GM18502 (cell line): ENCODE data around the gene HBM.
"Not testable (repeated sequence)": the region's sequence is repeated elsewhere in the genome, so short reads cannot be mapped to it uniquely, and the experiment has no call there.

ENCODE experiments used
- ATAC-seq: cut with Tn5 transposase; IDR thresholded peaks from one replicate; pipeline ENCODE4 v1.9.1; 2021; ENCODE audit warnings: mild to moderate bottlenecking; ENCODE audit not compliant: unreplicated experiment, poor library complexity

HBM gene

DNA sequence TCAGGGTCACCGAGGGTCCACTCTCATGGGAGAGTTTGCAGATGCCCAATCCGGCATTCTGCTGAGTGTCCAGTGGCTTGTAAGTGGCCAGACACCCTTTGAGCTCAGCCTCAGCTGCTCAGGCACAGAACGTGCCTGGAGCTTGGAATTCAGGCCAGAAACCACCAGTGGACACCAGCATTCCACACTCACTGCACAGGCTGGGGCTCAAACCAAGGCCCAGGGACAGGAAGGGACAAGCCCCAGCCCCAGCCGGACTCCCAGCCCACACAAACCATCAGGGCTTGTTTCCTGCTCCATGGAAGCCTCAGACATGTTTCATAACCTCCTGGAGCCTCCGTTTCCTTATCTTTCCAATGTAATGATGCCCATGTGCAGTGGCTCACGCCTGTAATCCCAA lies 22.3 kb upstream of the HBM start:
- no peak for ATAC-seq

- ATAC-seq = no peak
These were observed 21.0 kb upstream of the HBM start for GRCh38 chr16:144797-145252.

- no peak for ATAC-seq
These were observed 19.1 kb upstream of the HBM start for GRCh38 chr16:146646-147045.

- no peak for ATAC-seq
These were observed 16.6 kb upstream of the HBM start for GRCh38 chr16:149024-149660.

GRCh38 chr16:152141-153128 lies 13.3 kb upstream of the HBM start, which contains the start of gene HBZ:
HBZ (plus strand) TSS chr16:152644; CDS start chr16:152910, 266 bp downstream.
- ATAC-seq = no peak

DNA sequence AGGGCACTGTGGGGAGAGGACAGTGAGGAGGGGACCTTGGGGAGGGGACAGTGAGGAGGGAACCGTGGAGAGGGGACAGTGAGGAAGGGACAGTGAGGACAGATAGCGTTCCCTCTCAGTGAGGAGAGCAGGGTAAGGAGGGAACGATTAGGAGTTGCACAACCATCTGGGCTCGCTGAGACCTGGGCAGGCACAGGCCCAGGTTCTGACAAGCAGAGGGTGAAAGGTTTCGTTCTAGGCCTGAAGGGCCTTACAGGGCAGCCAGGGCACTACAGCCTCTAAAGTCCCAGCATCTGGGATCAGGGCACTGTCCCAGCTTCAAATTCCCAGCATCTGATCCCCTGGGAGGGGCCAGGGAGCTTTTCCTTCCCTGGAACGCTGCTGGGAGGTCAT lies 12.7 kb upstream of the HBM start:
- not testable (repeated sequence) for ATAC-seq

GRCh38 chr16:153550-154216 lies 12.1 kb upstream of the HBM start:
- ATAC-seq = not testable (repeated sequence)

GRCh38 chr16:154217-155030 lies 11.4 kb upstream of the HBM start:
- ATAC-seq = no peak

GRCh38 chr16:155031-155398 lies 10.8 kb upstream of the HBM start:
- no peak for ATAC-seq

GRCh38 chr16:159136-159849 lies 6.5 kb upstream of the HBM start:
- ATAC-seq = no peak

- not testable (repeated sequence) for ATAC-seq
These were observed 5.5 kb upstream of the HBM start for GRCh38 chr16:160242-160641.

DNA sequence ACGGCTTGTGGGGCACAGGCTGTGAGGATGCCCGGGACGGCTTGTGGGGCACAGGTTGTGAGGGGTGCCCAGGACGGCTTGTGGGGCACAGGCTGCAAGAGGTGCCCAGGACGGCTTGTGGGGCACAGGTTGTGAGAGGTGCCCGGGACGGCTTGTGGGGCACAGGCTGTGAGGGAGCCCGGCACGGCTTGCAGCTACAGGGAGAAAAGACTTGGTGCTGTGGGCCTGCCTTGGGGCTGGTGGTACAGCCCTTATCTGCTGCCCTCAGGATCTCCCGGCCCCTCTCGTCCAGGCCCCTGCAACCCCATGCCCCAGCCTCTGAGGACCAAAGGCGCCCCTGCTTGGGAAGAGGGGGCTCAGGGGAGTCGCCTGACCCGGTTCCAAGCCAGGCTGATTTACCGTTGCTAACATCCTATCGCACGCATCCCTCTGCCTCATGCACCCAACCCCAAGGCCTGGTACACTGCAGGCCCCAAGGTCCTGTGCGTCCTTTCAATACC lies 5.0 kb upstream of the HBM start:
- ATAC-seq = no peak

DNA sequence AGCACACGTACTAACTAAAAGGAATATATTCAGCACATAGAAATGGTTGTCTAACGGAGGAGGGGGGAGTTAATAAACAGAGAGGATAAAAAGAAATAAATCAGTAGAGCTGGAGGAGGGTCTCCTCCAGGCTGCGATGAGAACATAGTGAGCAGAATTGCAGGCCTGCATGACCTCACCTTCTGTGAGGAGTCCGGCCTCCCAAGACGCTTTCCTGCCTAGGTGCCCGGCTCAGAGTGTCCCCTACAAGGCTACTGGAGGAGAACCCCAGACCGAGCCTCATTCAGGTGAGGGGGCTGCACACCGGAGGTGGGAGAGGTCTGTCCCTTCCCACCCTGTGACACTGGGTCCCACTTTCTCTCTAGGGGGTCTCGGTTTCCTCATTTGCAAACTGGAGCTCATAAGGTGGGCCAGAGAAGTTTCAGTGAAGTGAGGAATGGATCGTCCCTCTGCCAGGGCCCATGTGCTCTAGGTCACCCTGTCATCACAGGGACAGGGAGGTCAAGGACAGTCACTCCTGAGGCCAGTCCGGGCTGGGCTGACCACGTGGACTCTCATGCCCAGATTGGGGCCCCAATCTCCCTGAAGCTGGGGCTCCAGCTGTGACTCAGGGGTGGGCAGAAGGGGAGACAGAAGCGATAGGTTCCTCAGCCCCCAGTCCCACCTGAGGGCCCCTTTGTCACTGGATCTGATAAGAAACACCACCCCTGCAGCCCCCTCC lies 3.3 kb upstream of the HBM start:
- ATAC-seq = no peak

DNA sequence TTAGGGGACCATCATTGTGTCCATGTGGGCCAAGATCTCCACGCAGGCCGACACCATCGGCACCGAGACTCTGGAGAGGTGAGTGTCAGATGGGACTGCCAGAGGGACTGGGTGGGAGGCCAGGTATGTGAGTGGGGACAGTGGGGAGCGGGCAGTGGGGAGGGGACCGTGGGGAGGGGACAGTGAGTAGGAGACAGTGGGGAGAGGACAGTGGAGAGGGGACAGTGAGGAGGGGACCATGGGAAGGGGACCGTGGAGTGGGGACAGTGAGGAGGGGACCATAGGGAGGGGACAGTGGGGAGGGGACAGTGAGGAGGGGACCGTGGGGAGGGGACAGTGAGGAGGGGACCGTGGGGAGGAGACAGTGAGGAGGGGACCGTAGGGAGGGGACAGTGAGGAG lies 2.6 kb upstream of the HBM start:
- not testable (repeated sequence) for ATAC-seq

DNA sequence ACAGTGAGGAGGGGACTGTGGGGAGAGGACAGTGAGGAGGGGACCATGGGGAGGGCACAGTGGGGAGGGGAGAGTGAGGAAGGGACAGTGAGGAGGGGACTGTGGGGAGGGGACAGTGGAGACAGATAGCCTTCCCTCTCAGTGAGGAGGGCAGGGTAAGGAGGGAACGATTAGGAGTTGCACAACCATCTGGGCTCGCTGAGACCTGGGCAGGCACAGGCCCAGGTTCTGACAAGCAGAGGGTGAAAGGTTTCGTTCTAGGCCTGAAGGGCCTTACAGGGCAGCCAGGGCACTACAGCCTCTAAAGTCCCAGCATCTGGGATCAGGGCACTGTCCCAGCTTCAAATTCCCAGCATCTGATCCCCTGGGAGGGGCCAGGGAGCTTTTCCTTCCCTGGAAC lies 2.1 kb upstream of the HBM start:
- ATAC-seq = not testable (repeated sequence)

DNA sequence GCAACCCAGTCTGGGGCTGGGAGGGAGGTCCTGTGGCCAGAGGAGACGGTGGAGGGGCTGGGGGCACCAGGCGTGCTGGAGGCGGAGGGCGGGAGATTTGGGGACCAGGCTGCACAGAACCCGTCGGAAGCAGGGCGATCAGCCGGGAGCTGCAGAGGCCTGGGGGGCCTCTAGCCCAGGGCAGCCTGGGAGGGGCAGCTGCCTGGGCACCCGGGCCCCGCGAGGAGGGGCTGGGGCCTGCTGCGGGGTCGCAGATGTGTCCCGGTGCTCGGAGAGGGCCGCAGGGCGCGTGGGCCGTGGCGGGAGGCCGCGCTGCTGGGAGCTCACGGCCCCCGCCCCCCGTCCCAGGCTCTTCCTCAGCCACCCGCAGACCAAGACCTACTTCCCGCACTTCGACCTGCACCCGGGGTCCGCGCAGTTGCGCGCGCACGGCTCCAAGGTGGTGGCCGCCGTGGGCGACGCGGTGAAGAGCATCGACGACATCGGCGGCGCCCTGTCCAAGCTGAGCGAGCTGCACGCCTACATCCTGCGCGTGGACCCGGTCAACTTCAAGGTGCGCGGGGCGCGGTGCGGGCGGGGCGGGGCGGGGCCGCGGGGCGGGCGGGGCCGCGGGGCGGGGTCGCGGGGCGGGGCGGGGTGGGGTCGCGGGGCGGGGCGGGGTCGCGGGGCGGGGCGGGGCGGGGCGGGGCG lies 1.5 kb upstream of the HBM start:
- not testable (repeated sequence) for ATAC-seq

DNA sequence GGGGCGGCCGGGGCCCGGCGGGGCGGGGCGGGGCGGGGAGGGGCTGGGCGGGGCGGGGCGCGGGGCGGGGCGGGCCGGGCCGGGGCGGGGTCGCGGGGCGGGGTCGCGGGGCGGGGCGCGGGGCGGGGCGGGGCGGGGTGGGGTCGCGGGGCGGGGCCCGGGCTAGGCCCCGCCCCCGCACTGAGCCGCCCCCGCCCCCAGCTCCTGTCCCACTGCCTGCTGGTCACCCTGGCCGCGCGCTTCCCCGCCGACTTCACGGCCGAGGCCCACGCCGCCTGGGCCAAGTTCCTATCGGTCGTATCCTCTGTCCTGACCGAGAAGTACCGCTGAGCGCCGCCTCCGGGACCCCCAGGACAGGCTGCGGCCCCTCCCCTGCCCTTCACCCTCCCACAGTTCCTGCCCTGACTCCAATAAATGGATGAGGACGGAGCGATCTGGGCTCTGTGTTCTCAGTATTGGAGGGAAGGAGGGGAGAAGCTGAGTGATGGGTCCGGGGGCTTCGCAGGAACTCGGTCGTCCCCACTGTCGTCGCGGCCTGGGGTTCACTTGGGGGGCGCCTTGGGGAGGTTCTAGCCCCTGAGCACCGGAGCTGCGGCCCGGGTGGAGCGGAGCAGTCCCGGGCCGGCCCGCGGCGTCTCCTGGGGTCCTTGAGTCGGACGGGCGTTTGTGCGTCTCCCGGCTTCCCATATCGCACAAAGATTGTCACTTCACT lies 795 bp upstream of the HBM start:
- no peak for ATAC-seq
